ENCODE measurements around the gene EXOC5.

EXOC5 gene

GRCh38 chr14:57153286-57153685, 115.4 kb downstream of the EXOC5 start:
- DNase-seq: no peak

All from HCEC 1CT (cell line).